GM18526 (cell line): ENCODE measurements around the gene COL27A1.

Experiments
- POLR2A ChIP-seq: IDR thresholded peaks from 3 replicates; pipeline ENCODE4 v1.6.1; 2011; ENCODE audit not compliant: insufficient read length; ENCODE audit errors: extremely low read depth

COL27A1 gene

GRCh38 chr9:114346146-114346545 lies 190.8 kb downstream of the COL27A1 start:
- no peak for TF ChIP-seq POLR2A

- no peak for TF ChIP-seq POLR2A
Measured at GRCh38 chr9:114347675-114348074, 192.3 kb downstream of the COL27A1 start.

- TF ChIP-seq POLR2A = no peak
Measured at GRCh38 chr9:114348261-114348905, 193.0 kb downstream of the COL27A1 start.

- no peak for TF ChIP-seq POLR2A
Measured at GRCh38 chr9:114348906-114349482, 193.7 kb downstream of the COL27A1 start.

GRCh38 chr9:114349713-114350480 lies 194.6 kb downstream of the COL27A1 start:
- TF ChIP-seq POLR2A = no peak

GRCh38 chr9:114350636-114351401 lies 195.5 kb downstream of the COL27A1 start:
- TF ChIP-seq POLR2A = no peak

- TF ChIP-seq POLR2A = no peak
Measured at GRCh38 chr9:114351932-114352331, 196.6 kb downstream of the COL27A1 start.

- no peak for TF ChIP-seq POLR2A
Measured at GRCh38 chr9:114355821-114356220, 200.5 kb downstream of the COL27A1 start.

GRCh38 chr9:114356792-114357191 lies 201.5 kb downstream of the COL27A1 start:
- TF ChIP-seq POLR2A = no peak

- no peak for TF ChIP-seq POLR2A
Measured at GRCh38 chr9:114357360-114357759, 202.0 kb downstream of the COL27A1 start.

- TF ChIP-seq POLR2A = no peak
Measured at GRCh38 chr9:114357911-114358328, 202.6 kb downstream of the COL27A1 start.

- no peak for TF ChIP-seq POLR2A
Measured at GRCh38 chr9:114359801-114360200, 204.5 kb downstream of the COL27A1 start.

- no peak for TF ChIP-seq POLR2A
Measured at GRCh38 chr9:114361542-114361941, 206.2 kb downstream of the COL27A1 start.
